Kidney tubule cell (primary cell): ENCODE data around the gene LAMA5.

ENCODE experiments used
- DNase-seq: peaks from one replicate; pipeline ENCODE4 v3.0.0-alpha.2; 2018; ENCODE audit warnings: low spot score

LAMA5 gene

DNA sequence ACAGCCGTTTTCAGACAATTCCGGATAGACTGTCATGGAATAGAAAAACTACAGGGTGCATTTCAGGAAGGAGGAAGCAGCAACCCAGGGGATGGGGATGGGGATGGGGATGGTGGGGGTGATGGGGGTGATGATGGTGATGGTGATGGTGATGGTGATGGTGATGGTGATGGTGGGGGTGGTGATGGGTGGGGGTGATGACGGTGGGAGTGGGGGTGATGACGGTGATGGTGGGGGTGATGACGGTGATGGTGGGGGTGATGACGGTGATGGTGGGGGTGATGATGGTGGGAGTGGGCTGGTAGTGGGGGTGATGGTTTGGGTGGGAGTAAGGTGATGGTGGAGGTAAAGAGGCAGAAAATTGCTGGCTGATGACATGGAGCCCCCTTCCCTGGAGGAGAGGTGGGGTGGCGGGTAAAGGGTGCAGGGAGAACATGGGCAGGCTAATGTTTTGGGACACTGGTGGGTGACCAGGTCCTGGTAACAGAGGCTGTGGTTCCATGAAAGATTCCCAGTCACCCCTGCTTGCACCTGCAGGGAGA lies 17.5 kb downstream of the LAMA5 start:
- no peak for DNase-seq

DNA sequence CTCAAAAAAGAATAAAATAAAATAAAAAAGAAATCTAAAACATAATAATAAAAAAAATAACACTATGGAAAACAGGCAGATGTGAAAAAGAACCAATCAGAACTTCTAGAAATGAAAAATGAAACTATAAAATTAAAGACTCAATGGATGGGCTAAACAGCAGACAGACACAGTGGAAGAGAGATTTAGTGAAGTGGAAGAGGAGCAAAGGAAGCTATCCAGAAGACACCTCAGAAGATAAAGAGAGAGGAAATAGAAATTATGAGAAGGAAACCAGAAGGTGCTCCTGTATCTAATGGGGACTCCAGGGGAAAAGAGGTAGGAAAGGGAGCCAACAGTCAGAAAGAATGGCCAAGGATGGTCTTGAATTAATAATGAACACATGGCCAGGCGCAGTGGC lies 18.5 kb downstream of the LAMA5 start:
- DNase-seq: no peak

DNA sequence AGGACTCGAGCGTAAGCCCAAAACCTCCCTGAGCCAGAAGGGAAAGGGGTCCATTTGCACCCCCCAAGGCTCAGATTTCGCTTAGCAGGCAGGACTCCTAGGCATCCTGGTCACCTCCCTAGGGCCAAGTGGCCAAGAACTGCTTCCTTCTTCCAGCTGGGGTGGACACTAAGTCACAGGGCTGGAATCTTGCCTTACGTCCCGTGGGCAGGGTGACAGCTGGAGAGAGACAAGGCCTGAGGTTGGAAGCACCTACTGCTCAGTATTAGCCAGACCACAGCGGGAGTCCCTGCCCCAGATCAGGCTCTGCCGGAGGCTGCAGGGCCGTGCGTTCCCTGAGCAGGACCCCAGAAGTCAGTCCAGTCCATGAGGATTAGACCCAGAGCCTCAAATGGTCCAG lies 19.7 kb downstream of the LAMA5 start:
- DNase-seq: no peak

DNA sequence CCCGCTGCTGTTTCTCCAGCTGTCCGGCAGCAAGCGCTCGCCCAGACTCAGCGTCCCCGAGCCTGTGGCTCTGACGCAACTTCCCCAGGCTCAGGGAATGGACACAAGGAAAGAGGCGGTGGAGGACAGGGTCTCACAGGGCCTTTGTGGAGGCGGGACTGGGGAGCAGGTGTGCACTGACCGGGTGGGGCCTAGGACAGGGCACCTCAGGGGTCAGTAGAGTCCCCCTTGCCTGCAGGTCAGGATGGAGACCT lies 20.0 kb downstream of the LAMA5 start:
- DNase-seq: no peak

DNA sequence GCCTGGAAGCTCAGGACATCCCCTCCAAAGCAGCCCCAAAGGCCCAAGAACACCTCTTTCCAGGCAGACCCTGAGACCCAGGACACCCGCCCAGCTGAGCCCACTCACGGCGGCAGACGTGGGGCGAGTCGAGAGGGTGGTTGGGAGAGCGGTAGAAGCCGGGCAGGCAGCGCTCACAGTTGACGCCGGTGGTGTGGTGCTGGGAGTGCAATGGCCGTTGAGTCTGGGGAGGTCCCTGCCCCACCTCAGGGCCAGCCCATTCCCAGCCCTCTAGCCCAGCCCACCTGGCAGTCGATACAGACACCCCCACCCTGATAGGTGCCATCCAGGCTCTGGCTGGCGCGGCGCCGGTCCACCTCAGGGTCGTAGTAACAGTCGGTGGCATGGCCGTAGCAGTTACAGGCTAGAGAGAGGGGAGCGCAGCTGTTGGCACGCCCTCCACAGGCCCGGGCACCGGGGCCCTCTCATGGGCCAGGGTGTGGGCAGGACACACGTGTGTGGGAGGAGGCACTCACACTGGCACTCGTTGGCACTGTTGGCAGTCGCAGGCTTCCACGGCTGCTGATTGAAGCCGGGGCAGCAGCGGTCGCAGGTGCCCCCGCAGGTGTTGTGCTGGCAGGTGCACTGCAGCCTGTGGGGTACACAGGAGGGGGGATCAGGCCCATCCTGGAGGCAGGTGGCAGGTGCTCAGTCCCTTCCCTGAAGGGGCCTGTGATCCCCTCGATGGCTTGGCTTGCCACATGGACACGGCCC lies 20.5 kb downstream of the LAMA5 start:
- DNase-seq: no peak

DNA sequence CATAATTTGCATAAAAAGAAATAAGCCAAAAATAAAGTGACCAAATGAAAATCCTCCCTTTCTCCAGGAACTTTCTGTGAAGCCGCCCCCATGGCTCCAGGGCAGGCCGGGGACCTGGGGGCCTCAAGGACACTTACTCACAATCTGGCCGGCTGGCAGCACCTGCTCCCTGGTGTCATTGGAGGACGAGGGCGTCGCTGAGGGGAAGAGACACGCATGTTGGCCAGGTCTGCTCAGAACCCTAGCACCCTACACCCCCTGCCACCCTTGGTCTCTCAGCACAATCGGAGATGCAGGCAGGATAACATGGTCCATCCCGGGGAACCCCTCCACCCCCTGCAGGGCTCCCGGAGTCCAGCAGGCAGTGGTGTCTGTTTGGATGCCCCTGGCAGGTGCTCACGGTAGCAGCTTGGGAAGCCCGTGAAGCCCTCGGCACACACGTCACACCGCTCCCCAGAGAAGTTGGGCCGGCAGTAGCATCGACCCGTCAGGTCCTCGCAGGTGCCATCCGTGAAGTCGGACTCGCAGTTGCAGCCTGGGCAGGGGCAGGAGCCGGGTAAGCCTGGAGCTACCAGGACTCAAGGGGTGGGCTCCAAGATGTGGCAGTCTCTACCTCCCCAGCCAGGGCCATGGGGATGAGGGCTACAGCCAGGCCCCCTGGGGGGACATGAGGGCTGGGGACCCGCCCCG lies 21.3 kb downstream of the LAMA5 start:
- DNase-seq: no peak

DNA sequence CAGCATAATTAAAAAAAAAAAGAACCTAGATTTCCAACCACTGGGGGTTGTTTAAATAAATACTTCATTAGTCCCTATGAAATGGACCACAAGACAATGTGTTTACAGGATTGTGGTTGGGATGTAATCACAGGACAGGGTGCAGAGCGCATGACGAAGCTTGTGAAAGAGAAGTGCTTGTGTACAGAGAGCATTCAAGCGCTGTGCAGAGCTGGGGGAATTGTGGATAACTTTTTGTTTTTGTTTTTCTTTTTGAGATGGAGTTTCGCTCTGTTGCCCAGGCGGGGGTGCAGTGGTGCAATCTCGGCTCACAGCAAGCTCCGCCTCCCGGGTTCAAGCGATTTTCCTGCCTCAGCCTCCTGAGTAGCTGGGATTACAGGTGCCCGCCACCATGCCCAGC lies 22.3 kb downstream of the LAMA5 start:
- DNase-seq: no peak

DNA sequence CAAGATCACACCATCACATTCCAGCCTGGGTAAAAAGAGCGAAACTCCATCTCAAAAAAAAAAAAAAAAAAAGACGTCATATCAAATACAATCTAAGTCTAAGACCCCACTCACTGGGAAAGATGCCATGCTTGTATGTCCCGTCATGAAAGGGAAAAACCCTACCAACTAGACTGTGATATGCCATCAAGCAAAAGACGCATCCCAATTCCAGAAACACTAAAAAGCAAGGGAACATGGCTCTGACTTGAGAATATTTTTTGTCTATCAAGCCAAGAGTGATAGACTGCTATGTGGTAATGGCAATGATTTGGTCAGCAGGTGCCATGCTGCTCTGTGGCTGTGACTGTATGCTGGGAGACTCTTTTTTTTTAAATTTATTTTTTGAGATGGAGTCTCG lies 23.0 kb downstream of the LAMA5 start:
- DNase-seq: no peak

DNA sequence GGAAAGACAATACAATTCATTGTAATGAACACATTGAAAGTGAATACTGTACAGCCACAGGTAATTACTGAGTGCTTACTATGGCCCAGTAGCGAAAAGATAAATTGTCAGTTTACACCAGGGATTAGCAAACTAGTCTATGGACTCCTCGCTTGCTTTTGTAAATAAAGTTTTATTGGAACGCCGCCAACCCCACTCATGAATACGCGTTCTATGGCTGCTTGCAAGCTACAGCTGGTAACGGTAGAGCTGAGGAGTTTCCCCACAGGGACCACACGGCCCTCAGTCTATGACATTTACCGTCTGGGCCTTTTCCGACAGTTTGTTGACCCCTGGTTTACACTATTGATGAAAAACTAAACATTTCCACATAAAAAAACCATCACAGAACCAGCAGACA lies 24.2 kb downstream of the LAMA5 start:
- DNase-seq: no peak

DNA sequence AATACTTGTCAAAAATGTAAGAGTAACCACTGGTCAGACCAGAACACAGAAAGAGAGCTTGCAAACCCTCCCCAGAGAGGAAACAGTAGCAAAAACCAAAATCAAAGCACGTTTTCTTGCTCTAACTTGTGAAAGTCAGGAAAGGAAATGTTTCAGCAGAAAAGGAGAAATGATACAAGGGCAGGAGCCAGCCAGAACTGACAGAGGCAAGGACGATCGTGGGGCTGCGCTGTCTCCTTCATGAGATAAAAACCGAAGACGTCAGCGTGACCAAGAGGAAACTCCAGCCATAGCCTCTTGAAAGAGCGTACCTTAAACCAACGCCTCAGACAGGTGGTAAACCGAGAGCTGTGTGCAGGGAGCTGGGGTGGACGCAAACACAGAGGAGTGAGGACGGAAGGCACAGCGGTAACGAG lies 27.5 kb downstream of the LAMA5 start:
- no peak for DNase-seq

DNA sequence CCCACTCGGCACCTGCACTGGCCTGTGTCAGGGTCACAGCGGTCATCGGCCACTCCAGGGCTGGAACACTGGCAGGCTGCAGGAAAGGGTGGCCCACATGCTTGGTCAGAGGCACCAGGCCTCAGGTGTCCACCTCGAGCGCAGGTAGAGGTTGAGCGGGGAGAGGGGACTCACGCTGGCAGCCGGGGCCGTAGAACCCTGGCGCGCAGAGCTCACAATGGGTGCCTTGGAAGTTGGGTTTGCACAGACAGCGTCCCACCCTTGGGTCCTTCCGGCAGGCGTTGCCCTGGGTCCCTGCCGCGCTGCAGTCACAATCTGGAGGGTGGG lies 28.9 kb downstream of the LAMA5 start:
- no peak for DNase-seq

DNA sequence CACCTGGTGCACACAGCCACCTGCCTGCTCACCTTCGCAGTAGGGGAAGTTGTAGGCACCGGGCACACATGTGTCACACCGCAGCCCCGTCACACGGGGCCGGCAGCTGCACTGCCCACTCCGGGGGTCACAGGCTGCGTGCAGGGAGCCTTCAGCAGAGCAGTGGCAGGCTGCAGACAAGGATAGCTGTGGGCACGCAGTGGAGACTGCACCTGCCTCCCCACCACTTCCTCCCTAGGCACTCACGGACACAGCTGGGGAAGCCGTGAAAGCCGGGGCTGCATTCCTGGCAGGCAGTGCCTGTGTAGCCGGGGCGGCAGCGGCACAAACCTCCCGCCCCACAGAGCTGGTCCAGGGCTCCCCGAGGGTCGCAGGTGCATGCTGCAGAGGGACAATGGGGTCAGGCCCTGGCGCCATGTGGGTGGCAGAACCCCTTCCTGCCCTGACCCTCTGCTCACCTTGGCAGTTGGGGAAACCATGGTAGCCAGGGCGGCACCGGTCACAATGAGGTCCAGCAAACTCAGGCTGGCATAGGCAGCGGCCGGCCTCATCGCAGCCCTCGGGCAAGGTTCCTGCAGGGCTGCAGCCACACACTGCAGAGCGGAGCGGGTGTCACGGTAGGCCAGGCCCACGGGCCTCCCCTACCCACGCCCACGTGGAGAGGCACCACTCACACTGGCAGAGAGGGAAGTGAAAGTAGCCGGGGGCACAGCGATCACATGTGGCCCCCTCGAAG lies 29.4 kb downstream of the LAMA5 start:
- DNase-seq: no peak

DNA sequence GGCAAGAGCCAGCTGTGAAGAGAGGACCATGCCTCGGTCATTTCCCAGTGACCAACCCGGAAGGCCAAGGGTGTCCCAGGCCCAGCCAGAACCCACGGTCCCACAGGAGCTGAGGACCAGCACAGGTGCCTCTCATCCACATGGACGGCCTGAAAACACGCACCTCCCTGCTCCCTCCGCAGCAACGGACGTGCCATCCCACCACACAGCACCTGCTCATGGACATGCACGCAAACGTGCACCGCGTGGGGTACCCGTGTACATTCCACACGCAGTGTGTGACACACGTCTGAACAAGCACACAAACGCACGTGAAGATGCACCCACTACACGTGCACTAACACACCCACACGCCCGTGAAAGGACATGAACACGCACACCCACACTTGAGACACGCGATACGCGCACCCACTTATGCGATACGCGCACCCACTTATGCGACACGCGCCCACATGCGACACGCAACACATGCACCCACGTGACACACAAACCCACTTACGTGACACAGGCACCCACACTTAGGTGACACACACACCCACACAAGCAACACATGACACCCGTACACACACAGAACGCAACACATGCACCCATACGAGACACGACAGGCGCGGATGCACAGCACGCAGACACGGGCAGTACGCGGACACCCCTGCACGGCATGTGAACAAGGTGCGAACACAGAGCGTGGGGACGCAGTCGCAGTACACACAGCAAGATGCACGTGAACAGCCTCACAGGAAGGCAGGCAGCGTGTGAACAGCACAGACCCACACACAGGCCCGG lies 30.1 kb downstream of the LAMA5 start:
- DNase-seq: no peak

DNA sequence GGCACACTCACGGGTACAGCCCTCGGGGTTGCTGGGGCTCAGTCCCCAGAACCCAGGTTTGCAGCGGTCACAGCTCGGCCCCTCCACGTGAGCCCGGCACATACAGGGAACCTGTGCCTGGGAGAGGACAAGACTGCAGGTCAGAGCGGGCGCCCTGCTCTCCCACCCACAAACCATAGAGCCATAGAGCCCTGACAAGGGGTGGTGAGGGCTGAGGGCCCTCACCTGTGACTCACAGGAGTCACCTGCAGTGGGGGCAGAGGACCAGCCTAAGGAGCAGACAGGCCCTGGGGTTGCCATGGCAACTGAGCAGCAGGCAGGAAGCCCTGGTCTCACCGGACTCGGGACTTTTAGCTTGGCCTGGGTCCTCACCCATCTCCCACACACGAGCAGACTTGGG lies 30.8 kb downstream of the LAMA5 start:
- peak; percentile 36 for DNase-seq

DNA sequence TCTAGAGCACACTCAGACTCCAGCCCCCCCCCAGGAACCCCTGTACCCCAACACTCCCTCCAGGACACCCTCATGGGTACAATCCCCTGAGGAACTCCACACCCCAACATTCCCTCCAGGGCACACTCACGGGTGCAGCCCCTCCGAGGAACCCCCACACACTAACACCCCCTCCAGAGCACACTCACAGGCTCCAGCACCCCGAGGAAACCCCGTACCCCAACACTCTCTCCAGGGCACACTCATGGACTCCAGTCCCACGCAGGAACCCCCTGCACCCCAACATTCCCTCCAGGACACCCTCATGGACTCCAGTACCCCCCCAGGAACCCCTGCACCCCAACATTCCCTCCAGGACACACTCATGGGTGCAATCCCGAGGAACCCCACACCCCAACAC lies 31.6 kb downstream of the LAMA5 start:
- no peak for DNase-seq

DNA sequence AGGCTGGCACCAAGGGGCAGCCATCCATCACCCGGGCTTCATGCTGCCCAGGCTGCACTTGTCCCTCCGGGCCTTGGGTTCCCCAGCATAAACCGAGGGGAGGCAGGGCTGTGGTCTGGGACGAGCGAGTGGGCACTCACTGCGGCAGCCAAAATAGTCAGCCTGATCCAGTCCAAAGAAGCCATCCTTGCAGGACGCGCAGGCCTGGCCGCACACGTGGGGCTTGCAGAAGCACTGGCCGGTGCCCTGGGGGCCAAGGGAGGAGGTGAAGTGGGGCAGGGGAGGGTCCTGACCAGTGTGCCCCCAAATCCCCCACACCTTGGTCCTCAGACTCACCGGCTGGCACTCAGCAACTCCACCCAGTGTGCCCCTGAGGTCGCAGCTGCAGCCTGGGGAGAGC lies 32.2 kb downstream of the LAMA5 start:
- no peak for DNase-seq

DNA sequence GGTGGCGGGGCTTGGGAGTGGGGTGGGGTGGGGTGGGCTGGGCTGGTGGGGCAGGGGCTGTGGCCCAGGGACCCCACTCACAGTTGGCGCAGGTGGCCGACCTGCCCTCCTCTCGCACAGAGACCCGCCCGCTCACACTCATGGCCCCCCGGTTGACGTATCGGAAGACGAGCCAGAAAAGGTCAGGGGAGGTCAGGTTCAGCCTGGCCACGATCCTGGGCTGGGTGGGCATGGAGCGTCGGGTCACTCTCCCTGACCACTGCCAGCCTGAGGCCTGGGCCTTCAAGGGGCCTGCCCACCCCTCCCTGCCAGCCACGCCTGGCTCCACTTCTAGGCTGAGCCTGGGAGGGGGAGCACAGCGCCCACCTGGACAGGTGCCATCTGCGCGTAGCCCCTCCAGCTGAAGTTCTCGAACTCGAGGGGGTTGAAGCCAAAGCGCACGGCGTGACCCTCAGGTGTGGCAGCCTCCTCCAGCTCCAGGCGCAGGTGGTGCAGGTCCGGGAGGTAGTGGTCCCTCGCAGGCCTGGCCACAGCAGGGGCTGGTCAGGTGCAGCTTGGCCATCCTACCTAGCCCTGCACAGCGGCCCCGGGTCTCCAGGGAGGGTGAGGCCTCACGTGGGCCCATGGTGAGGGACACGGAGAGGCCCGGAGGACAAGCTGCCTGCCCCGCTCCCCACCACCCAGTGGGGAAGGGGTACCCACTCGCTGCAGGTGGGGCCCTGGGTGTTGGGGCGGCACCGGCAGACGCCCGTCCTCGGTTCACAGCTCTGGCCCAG lies 33.1 kb downstream of the LAMA5 start:
- no peak for DNase-seq

DNA sequence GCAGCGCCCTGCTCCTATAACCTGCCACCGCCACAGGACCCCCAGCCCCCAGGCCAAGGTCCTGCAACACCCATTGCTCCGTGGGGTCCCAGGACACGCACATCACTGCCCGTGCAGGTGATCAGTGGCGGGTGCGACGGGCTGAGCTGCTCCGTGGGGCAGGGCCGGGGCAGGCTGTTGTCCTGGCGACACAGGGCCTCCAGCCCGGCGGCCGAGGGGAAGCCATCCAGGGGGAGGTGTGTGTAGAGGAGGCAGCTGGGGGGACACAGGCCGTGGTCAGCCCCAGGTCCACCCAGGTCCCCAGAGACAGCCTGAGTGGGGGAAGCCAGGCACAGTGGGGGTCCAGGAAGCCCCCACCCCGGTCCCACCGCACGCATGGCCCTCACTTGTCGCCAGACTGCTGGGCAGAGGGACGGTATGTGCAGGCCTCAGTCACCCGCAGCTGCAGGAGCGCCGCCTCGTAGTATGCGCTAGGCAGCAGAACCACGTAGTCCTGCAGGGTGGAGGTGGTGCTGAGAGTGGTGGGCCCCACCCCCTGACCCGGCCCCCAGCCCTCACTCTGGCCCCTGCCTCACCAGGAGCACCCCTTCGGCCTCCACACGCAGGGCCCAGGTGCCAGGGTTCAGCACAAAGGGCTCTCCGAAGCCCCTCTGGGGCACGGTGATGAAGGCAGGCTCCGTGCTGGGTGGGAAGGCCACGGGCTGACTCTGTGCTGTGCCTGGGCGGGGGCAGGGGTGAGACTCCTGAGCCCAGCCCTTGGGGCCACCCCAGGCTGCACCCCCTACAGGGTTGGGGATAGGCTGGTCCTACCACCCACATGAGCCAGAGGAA lies 33.9 kb downstream of the LAMA5 start:
- no peak for DNase-seq

DNA sequence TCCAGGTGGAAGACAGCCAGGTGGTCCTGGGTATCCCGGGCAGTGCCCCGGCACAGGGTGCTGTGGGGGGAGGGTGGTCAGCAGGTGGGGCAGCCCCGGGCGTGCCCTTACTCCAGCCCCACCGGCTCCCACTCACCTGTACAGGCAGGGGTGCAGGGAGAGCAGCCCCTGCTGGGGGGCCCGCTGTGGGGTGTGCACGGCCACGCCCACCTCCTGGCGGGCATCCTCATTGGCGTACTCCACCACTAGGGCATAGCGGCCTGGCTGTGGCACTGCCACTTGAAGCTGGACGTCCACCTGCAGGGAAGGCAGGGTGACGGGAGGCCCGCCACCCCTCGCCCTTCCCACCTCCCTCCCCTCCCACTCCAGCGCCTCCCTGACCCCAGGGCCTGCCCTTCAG lies 34.7 kb downstream of the LAMA5 start:
- DNase-seq: no peak

DNA sequence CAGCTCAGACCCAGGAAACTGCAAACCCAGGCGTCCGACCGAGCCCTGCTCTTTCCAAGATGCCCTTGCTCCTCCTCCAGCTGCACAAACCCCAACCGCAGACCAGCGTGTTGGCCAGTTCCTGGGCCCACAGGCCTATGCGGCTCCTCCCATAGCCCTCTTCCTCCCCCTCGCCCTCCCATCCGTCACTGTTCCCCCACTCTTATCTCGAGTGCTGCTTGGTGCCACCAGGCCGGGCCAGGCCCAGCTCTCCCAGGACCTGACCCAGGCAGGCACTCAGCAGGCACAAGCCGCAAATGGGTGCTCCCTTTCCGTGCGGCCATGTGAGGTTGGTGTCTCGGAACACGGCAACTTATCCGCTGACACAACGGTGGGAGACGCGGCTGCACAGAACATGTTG lies 35.8 kb downstream of the LAMA5 start:
- no peak for DNase-seq
